Thoracic aorta (tissue), 2 donors: Measurements from ENCODE around the gene RUFY3. TPM values are rescaled to one million over a fixed set of nuclear protein-coding genes. Genes with fewer than 3 reads are reported as not detected.
"Not testable (repeated sequence)": the region's sequence is repeated elsewhere in the genome, so short reads cannot be mapped to it uniquely, and the experiment has no call there.

Source experiments
- ATAC-seq: fragments of 150-250 bp; one replicate; pipeline ENCODE4 v1.8.0; 2017; ENCODE audit warnings: low read depth; ENCODE audit not compliant: insufficient number of reproducible peaks, low FRiP score
- DNase-seq: peaks from one replicate; pipeline ENCODE4 v3.0.0-alpha.2; 2020; ENCODE audit warnings: low spot score
- H3K27ac ChIP-seq, 2 donors: fragments of 200-600 bp; sonication (generic); 1 replicate in 1 of 2; 2 replicates in 1 of 2; pipeline ENCODE4 v1.5.1; 2016; ENCODE audit warnings: mild to moderate bottlenecking in 2 of 2, moderate library complexity in 2 of 2
- H3K27me3 ChIP-seq: fragments of 200-600 bp; sonication (generic); replicated peaks from 2 replicates; pipeline ENCODE4 v1.6.0; 2016; ENCODE audit warnings: mild to moderate bottlenecking; ENCODE audit not compliant: insufficient read depth
- H3K36me3 ChIP-seq: fragments of 200-600 bp; sonication (generic); one replicate; pipeline ENCODE4 v1.5.1; 2016
- H3K4me1 ChIP-seq, 2 donors: fragments of 200-600 bp; sonication (generic); 1 replicate in 1 of 2; 2 replicates in 1 of 2; pipeline versions ENCODE4 v1.5.1 to v1.6.0; 2016; ENCODE audit warnings: low read depth in 2 of 2, mild to moderate bottlenecking in 1 of 2; ENCODE audit not compliant: control insufficient read depth in 1 of 2
- H3K4me3 ChIP-seq: fragments of 200-600 bp; sonication (generic); 2 replicates; pipeline ENCODE4 v1.5.1; 2016; ENCODE audit warnings: mild to moderate bottlenecking
- H3K9me3 ChIP-seq: fragments of 200-600 bp; sonication (generic); 2 replicates; pipeline ENCODE4 v1.5.1; 2016
- CTCF ChIP-seq: fragments of 200-600 bp; sonication (generic); IDR thresholded peaks from one replicate; pipeline ENCODE4 v1.5.1; 2019; ENCODE audit warnings: antibody characterized with exemption
- total RNA-seq, 2 donors: library from RNA; depleted of rRNA; stranded (reverse); fragments of >200 nt; gene quantifications; one replicate each; pipeline versions ENCODE4 v1.1.0 to v1.2.3, GENCODE V29; 2016

The RUFY3 gene
- total RNA-seq, 2 donors from 2014 or later, result 72.7 to 100.0 TPM

DNA sequence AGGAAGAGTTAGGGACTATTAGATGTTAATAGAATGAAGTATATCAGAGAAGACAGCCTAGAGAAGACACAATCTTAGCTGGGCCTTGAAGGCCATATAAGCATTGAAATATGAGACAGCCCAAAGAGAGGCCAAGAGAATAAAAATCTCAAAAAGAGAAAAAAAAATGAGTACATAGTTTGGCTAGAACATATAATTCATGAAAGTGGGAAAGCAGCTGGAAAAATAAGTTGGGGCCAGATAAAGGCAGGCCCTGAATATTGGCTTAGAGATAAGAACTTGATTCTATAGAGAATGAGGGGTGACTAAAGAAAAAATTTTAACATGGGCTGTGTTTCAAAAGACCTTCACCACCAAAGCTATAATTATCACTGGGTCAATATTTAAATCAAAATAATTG lies 40.8 kb upstream of the RUFY3 start:
- TF ChIP-seq CTCF, result no peak
- H3K9me3 ChIP-seq, result no peaks in the 10 kb centered on the region
- ATAC-seq (no peak), DNase-seq (no peak)
- H3K4me1 ChIP-seq, result no peaks in the 10 kb centered on the region
- no peaks in the 10 kb centered on the region for H3K36me3 ChIP-seq
- no peak overlapping the region for H3K4me3 ChIP-seq
- no peaks in the 10 kb centered on the region for H3K27me3 ChIP-seq
- H3K27ac ChIP-seq, result no peak overlapping the region

GRCh38 chr4:70681704-70682103 lies 40.1 kb upstream of the RUFY3 start:
- H3K27ac ChIP-seq, result no peak overlapping the region
- H3K36me3 ChIP-seq, result no peaks in the 10 kb centered on the region
- H3K27me3 ChIP-seq, result no peaks in the 10 kb centered on the region
- DNase-seq (no peak), ATAC-seq (no peak)
- no peaks in the 10 kb centered on the region for H3K9me3 ChIP-seq
- H3K4me3 ChIP-seq, result no peak overlapping the region
- no peak for TF ChIP-seq CTCF
- no peaks in the 10 kb centered on the region for H3K4me1 ChIP-seq

DNA sequence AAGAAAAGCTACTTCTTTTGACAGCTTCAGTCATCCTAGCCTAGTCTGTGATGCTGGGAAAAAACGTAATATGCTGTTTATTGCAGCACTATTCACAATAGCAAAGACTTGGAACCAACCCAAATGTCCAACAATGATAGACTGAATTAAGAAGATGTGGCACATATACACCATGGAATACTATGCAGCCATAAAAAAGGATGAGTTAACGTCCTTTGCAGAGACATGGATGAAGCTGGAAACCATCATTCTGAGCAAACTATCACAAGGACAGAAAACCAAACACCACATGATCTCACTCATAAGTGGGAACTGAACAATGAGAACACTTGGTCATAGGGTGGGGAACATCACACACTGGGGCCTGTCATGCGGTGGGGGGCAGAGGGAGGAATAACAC lies 39.6 kb upstream of the RUFY3 start:
- H3K27ac ChIP-seq, H3K27me3 ChIP-seq, H3K4me1 ChIP-seq, H3K36me3 ChIP-seq, ATAC-seq, DNase-seq, H3K4me3 ChIP-seq, H3K9me3 ChIP-seq: not testable (repeated sequence)

DNA sequence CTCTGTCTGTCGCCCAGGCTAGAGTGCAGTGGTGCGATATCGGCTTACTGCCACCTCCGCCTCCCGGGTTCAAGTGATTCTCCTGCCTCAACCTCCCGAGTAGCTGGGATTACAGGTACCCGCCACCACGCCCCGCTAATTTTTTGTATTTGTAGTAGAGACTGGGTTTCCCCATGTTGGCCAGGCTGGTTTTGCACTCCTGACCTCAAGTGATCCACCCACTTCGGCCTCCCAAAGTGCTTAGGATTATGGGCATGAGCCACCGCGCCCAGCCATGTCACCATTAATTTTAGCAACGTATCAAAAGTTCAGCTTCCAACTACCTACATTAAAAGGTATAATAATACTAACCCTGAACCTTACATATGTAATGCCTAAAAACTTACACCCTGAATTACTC lies 34.4 kb upstream of the RUFY3 start:
- H3K4me3 ChIP-seq, result peak overlapping the region; percentile 94
- no peak for TF ChIP-seq CTCF
- ATAC-seq (no peak), DNase-seq (no peak)
- no peaks in the 10 kb centered on the region for H3K36me3 ChIP-seq
- no peaks in the 10 kb centered on the region for H3K9me3 ChIP-seq
- H3K27me3 ChIP-seq, result no peaks in the 10 kb centered on the region
- peaks cover 9 to 33% of the 10 kb centered on the region in 2 donors for H3K4me1 ChIP-seq
- peak overlapping the region; percentile 98 to 99 for H3K27ac ChIP-seq

DNA sequence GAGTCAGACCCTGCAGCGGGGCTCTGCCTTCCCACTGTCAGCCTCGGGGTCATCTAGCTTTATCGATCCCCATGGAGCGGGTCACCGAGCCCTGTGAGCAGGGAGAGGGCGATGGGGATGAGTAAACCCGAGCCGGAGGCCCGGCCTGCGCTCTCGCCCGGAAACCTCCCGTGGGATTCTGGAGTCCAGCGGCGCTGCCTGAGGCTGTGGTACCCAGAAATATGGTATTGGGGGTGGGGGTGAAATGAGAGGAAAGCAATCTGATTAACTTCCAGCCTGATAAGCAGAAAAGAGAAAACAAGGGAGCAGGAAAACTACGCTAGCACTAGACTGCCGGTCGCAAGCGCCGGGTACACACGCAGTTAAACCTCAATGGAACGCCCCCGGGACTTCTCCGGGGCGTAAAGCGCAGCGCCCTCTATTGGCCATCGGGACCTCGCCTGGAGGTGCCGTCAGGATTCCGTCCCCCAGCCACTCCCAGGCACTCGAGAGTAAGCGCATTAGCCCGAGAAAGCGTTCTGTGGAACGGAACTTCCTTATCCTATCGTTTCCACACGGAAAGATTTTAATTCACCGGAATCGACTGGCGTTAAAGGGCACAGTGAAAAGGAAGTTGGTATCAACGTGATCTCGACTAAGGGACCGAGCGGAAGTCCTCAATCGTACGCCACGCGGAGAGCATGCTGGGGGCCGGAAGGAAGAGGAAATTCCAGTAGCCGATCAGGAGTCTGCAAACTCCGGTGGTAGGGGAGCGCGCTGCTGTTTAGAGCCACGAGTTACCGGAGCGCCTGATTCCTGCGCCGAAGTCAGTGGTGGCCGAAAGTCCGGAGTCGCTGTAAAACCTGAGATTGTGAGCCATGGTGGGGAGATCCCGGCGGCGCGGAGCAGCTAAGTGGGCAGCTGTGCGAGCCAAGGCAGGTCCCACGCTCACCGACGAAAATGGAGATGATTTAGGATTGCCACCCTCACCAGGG lies 33.7 kb upstream of the RUFY3 start, which contains the start of gene UTP3:
Gene UTP3 (plus strand): TSS at position 712 of the 974 bp plus-strand sequence. CDS start 146 bp downstream, at position 858.
- ATAC-seq (peak; percentile 97), DNase-seq (peak; percentile 80)
- H3K4me3 ChIP-seq, result peak within 1 kb of the TSS; percentile 94

More for the DNA sequence above, 33.7 kb upstream of the RUFY3 start, which contains the start of gene UTP3:
- TF ChIP-seq CTCF, result peak; percentile 89
- H3K36me3 ChIP-seq, result no peaks in the 10 kb centered on the region
- H3K27ac ChIP-seq, result peak within 1 kb of the TSS; percentile 98 to 99
- H3K9me3 ChIP-seq, result no peaks in the 10 kb centered on the region
- no peaks in the 10 kb centered on the region for H3K27me3 ChIP-seq
- H3K4me1 ChIP-seq, result peaks cover 9 to 34% of the 10 kb centered on the region in 2 donors
